Measurements from ENCODE around the gene ARHGAP28.

GRCh38 chr18:6929370-6930102, 200.0 kb downstream of the ARHGAP28 start:
- TF ChIP-seq CTCF (IDR thresholded peaks at IDR 0.05) (no peak), POLR2A (IDR thresholded peaks at IDR 0.05) (no peak)
